Measurements from ENCODE around the gene N4BP2L1. TPM values are rescaled to one million over a fixed set of nuclear protein-coding genes. Genes with fewer than 3 reads are reported as not detected.

N4BP2L1 gene
- total and polyA plus RNA-seq, 2 of the 8 experiments (the other 6 are each of a cell fraction or from before 2014, with no cell fraction given) = 1.3 to 3.1 TPM

DNA sequence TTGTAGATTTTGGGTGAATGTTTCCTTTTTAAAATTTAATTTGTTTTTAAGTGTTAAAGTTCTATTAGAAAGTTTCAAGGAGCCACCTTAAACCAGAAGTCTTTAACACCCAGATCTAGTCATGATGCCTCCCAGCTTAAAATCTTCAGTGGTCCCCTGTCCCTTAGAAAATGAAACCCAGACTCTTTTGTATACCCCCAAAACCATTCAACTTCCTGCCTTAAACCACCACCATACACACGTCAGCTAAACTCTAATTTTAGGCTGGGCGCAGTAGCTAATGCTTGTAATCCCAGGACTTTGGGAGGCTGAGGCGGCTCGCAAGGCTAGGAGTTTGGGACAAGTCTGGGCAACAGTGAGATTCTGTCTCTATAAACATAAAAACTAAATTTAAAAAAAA, 37.9 kb downstream of the N4BP2L1 start (continued):
- TF ChIP-seq, protein P1, sequence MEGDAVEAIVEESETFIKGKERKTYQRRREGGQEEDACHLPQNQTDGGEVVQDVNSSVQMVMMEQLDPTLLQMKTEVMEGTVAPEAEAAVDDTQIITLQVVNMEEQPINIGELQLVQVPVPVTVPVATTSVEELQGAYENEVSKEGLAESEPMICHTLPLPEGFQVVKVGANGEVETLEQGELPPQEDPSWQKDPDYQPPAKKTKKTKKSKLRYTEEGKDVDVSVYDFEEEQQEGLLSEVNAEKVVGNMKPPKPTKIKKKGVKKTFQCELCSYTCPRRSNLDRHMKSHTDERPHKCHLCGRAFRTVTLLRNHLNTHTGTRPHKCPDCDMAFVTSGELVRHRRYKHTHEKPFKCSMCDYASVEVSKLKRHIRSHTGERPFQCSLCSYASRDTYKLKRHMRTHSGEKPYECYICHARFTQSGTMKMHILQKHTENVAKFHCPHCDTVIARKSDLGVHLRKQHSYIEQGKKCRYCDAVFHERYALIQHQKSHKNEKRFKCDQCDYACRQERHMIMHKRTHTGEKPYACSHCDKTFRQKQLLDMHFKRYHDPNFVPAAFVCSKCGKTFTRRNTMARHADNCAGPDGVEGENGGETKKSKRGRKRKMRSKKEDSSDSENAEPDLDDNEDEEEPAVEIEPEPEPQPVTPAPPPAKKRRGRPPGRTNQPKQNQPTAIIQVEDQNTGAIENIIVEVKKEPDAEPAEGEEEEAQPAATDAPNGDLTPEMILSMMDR (IDR thresholded peaks at IDR 0.05; ENCODE audit: control extremely low read depth in 1 of 3, insufficient read depth in 1 of 3, low read depth in 1 of 3, low read length in 3 of 3) = no peak
- no peak for TF ChIP-seq CBX8 (IDR thresholded peaks at IDR 0.05; ENCODE audit: borderline replicate concordance, low read depth, low read length)

All from H1 (cell line).